Adrenal gland (tissue), 12 donors: ENCODE measurements around the gene CCL25. TPM values are rescaled to one million over a fixed set of nuclear protein-coding genes. Genes with fewer than 3 reads are reported as not detected.
"Not testable (repeated sequence)": the region's sequence is repeated elsewhere in the genome, so short reads cannot be mapped to it uniquely, and the experiment has no call there.

Experiments used
- DNase-seq, 7 donors: peaks; one replicate each; pipeline ENCODE4 v3.0.0-alpha.2; 2019 to 2020
- H3K27ac ChIP-seq, 5 donors: fragments of 200-600 bp; sonication (generic) in 4 of 5; 1 replicate in 3 of 5; 2 replicates in 2 of 5; pipeline versions ENCODE4 v1.5.1 to v1.8.0; 2016 to 2020; ENCODE audit warnings: mild to moderate bottlenecking in 1 of 5
- H3K27me3 ChIP-seq: fragments of 200-600 bp; 2 replicates; pipeline ENCODE4 v1.8.0; 2021
- H3K36me3 ChIP-seq, 2 donors: fragments of 200-600 bp; replicated peaks in 1 of 2; 1 replicate in 1 of 2; 2 replicates in 1 of 2; pipeline versions ENCODE4 v1.5.1 to v1.8.0; 2018 to 2022
- H3K4me1 ChIP-seq, 2 donors: fragments of 200-600 bp; replicated peaks in 1 of 2; 1 replicate in 1 of 2; 2 replicates in 1 of 2; pipeline versions ENCODE4 v1.5.1 to v1.8.0; 2018 to 2021
- H3K4me3 ChIP-seq, 4 donors: fragments of 200-600 bp; sonication (generic) in 3 of 4; one replicate each; pipeline ENCODE4 v1.5.1; 2016 to 2018
- H3K9me3 ChIP-seq, 3 donors: fragments of 200-600 bp; sonication (generic) in 1 of 3; replicated peaks in 1 of 3; 1 replicate in 2 of 3; 2 replicates in 1 of 3; pipeline versions ENCODE4 v1.5.1 to v1.8.0; 2016 to 2021
- POLR2A ChIP-seq, 2 donors: fragments of 450-650 bp; IDR thresholded peaks; one replicate each; pipeline ENCODE4 v1.6.1; 2017; ENCODE audit warnings: antibody characterized with exemption in 2 of 2, mild to moderate bottlenecking in 2 of 2, moderate library complexity in 1 of 2
- WGBS, 4 donors: extraction: QIAGEN DNeasy Blood & Tissue Kit in 2 of 4; methylation state at CpG; one replicate each; pipeline versions ENCODE4 v1.1.5 to v1.1.7; 2013 to 2017; 5-methylcytosine and 5-hydroxymethylcytosine counted together
- intact Hi-C, 2 donors: fragments of 100-400 bp; cut with DNase I; formaldehyde crosslinking; loops; one replicate each; pipeline versions ENCODE4 v1.14.1 to v1.15.0; 2022 to 2023
- polyA plus RNA-seq, 3 donors: library from polyadenylated mRNA; stranded (reverse); fragments of 200-250 nt in 2 of 3; fragments of 350-450 nt in 1 of 3; fragmentation: Illumina TruSeq in 1 of 3; extraction: RNeasy Lipid Tissue Mini Kit (QIAGEN cat#74804) in 1 of 3; gene quantifications; one replicate each; pipeline ENCODE4 v1.2.3, GENCODE V29; 2013 to 2014
- total RNA-seq, 9 donors: library from RNA; depleted of rRNA in 4 of 9; stranded (reverse); fragments of >200 nt in 4 of 9; fragments of 120-200 nt in 1 of 9; fragmentation: NEBNext Ultra II Directional in 1 of 9; extraction: Animal tissue kit (Norgen Biotek cat#: 25700) in 1 of 9; gene quantifications; one replicate each; pipeline versions ENCODE4 v1.1.0 to v1.2.4, GENCODE V29; 2013 to 2023
- TF ChIP-seq, protein P1 (sequence below), 6 experiments: fragments of 450-650 bp in 4 of 6; fragments of 200-600 bp in 2 of 6; sonication (generic) in 1 of 6; IDR thresholded peaks; 1 replicate in 5 of 6; 2 replicates in 1 of 6; pipeline versions ENCODE4 v1.5.1 to v1.8.0; 2016 to 2021; ENCODE audit warnings: antibody characterized with exemption in 6 of 6, mild to moderate bottlenecking in 2 of 6, moderate library complexity in 1 of 6
- donor health status: healthy with polysubstance abuse.
- donor health status: Bipolar disorder and iron deficiency.
- donor health status: DM: yes; HTN: yes; CAD: no.
- donor health status: DM: no; HTN: no; CAD: no.
- donor health status: DM: no; HTN: no; CAD: no.
- donor health status: DM: yes; HTN: yes; CAD: no.

CCL25 gene
- total and polyA plus RNA-seq, 12 donors, result 0.11 to 0.78 TPM; not detected in 10

DNA sequence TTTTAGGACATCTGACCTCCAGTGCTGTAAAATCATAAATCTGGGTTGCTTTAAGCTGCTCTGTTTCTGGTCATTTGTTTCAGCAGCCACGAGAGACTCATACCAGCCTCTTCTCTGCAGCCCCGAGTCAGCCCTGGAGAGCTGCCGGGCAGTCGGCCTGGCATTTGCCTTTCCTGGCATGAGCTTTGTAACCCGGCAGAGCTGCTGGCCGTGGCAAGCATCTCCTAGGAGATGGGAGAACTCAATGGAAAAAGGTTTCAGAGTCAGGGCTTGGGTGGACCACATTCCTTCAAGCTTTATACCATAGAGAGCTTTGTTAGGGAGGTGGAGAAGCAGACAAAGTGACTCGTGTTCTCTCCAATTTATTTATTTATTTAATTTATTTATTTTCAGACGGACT lies 21.6 kb upstream of the CCL25 start:
- H3K27ac ChIP-seq, result no peak overlapping the region
- no peaks in the 10 kb centered on the region for H3K36me3 ChIP-seq
- H3K9me3 ChIP-seq, result no peaks in the 10 kb centered on the region
- intact Hi-C loops, result no loop called here
- no peaks in the 10 kb centered on the region for H3K27me3 ChIP-seq
- no peak for DNase-seq
- TF ChIP-seq POLR2A (IDR thresholded peaks at IDR 0.05), result no peak
- TF ChIP-seq, protein P1, sequence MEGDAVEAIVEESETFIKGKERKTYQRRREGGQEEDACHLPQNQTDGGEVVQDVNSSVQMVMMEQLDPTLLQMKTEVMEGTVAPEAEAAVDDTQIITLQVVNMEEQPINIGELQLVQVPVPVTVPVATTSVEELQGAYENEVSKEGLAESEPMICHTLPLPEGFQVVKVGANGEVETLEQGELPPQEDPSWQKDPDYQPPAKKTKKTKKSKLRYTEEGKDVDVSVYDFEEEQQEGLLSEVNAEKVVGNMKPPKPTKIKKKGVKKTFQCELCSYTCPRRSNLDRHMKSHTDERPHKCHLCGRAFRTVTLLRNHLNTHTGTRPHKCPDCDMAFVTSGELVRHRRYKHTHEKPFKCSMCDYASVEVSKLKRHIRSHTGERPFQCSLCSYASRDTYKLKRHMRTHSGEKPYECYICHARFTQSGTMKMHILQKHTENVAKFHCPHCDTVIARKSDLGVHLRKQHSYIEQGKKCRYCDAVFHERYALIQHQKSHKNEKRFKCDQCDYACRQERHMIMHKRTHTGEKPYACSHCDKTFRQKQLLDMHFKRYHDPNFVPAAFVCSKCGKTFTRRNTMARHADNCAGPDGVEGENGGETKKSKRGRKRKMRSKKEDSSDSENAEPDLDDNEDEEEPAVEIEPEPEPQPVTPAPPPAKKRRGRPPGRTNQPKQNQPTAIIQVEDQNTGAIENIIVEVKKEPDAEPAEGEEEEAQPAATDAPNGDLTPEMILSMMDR (IDR thresholded peaks at IDR 0.05), result no peak
- H3K4me1 ChIP-seq, result no peaks in the 10 kb centered on the region
- 72 to 85% (median 80%) methylated on average over 7 to 8 of the region's 8 CpGs for WGBS, 4 donors
- H3K4me3 ChIP-seq, result no peak overlapping the region

- H3K27ac ChIP-seq, H3K4me3 ChIP-seq, intact Hi-C loops, H3K36me3 ChIP-seq, DNase-seq, H3K9me3 ChIP-seq, H3K27me3 ChIP-seq, H3K4me1 ChIP-seq: not testable (repeated sequence)
- WGBS, 4 donors, result 57 to 65% (median 62%) methylated on average over 22 of the region's 22 CpGs
Measured at GRCh38 chr19:8033287-8034177, 19.0 kb upstream of the CCL25 start.

GRCh38 chr19:8034178-8034525 lies 18.4 kb upstream of the CCL25 start:
- intact Hi-C loops, result no loop called here
- Histone ChIP-seq H3K9me3 (no peaks in the 10 kb centered on the region), H3K27ac (no peak overlapping the region), H3K36me3 (no peaks in the 10 kb centered on the region), H3K27me3 (peaks cover 7% of the 10 kb centered on the region), H3K4me1 (no peaks in the 10 kb centered on the region), H3K4me3 (no peak overlapping the region)
- DNase-seq, result no peak
- 80 to 94% (median 87%) methylated on average over 6 of the region's 6 CpGs for WGBS, 4 donors
- no peak for TF ChIP-seq POLR2A (IDR thresholded peaks at IDR 0.05)
- TF ChIP-seq, protein P1 (IDR thresholded peaks at IDR 0.05), result no peak

DNA sequence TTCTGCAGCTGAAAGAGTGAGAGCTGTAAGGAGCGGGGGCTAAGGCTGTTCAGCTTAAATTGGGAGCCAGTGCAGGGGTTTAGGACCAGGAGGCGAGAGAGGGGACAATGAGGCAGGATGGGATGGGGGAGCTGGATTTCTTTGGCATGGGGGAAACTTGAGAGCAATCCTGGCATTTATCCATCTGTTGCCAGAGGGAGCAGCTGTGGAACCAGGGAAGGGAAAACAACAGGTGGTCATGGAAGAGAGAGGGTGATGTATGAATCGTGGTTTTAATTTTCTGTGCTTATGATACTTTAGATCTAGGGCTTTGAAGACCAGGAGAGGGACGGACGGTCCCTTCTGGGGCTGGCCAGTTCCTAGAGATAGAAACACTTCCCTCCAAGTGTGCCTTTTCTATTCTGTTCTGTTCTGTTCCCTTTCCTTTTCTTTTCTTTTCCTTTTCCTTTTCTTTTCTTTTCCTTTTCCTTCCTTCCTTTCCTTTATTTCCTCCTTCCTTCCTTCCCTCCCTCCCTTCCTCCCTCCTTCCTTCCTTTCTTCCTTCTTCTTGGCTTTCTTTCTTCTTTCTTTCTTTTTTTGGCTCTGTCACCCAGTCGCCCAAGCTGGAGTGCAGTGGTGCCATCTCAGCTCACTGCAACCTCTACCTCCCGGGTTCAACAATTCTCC lies 16.0 kb upstream of the CCL25 start:
- Histone ChIP-seq H3K9me3 (no peaks in the 10 kb centered on the region), H3K4me3 (no peak overlapping the region), H3K27ac (no peak overlapping the region), H3K27me3 (peaks cover 7% of the 10 kb centered on the region), H3K36me3 (no peaks in the 10 kb centered on the region), H3K4me1 (no peaks in the 10 kb centered on the region)
- TF ChIP-seq, protein P1 (IDR thresholded peaks at IDR 0.05), result no peak
- no peak for TF ChIP-seq POLR2A (IDR thresholded peaks at IDR 0.05)
- DNase-seq, result no peak
- intact Hi-C loops, result no loop called here
- WGBS, 4 donors, result 74 to 84% (median 79%) methylated on average over 7 of the region's 7 CpGs
